GM18519 (cell line): ENCODE measurements around the gene NDUFV2.

Experiments
- ATAC-seq: cut with Tn5 transposase; IDR thresholded peaks from one replicate; pipeline ENCODE4 v1.9.1; 2021; ENCODE audit warnings: mild to moderate bottlenecking, moderate library complexity; ENCODE audit not compliant: unreplicated experiment, low FRiP score

NDUFV2 gene

GRCh38 chr18:9113468-9114149, 11.1 kb downstream of the NDUFV2 start:
- ATAC-seq = no peak

GRCh38 chr18:9115984-9116383, 13.5 kb downstream of the NDUFV2 start:
- no peak for ATAC-seq

GRCh38 chr18:9117980-9118841, 15.7 kb downstream of the NDUFV2 start:
- no peak for ATAC-seq

- no peak for ATAC-seq
Measured at GRCh38 chr18:9120796-9121195, 18.3 kb downstream of the NDUFV2 start.

GRCh38 chr18:9123520-9123919, 21.0 kb downstream of the NDUFV2 start:
- no peak for ATAC-seq

GRCh38 chr18:9124824-9125223, 22.3 kb downstream of the NDUFV2 start:
- ATAC-seq = no peak

- no peak for ATAC-seq
Measured at GRCh38 chr18:9126337-9126736, 23.8 kb downstream of the NDUFV2 start.

- no peak for ATAC-seq
Measured at GRCh38 chr18:9130195-9130594, 27.7 kb downstream of the NDUFV2 start.

GRCh38 chr18:9130806-9131205, 28.3 kb downstream of the NDUFV2 start:
- no peak for ATAC-seq

GRCh38 chr18:9132628-9133027, 30.1 kb downstream of the NDUFV2 start:
- no peak for ATAC-seq

- ATAC-seq = no peak
Measured at GRCh38 chr18:9133225-9133624, 30.7 kb downstream of the NDUFV2 start.

- no peak for ATAC-seq
Measured at GRCh38 chr18:9135081-9135911, 32.8 kb downstream of the NDUFV2 start.

- ATAC-seq = peak; percentile 2
Measured at GRCh38 chr18:9135912-9136314, 33.4 kb downstream of the NDUFV2 start.

GRCh38 chr18:9136315-9137155, 34.0 kb downstream of the NDUFV2 start, which contains the start of gene ANKRD12:
Gene ANKRD12, plus strand, starts transcription at chr18:9136781. Its CDS starts 45,652 bp downstream, at chr18:9182433.
- peak; percentile 71 for ATAC-seq

- ATAC-seq = peak; percentile 27
Measured at GRCh38 chr18:9137168-9138066, 34.9 kb downstream of the NDUFV2 start.

- ATAC-seq = no peak
Measured at GRCh38 chr18:9139400-9140039, 37.0 kb downstream of the NDUFV2 start.

- ATAC-seq = no peak
Measured at GRCh38 chr18:9140381-9140780, 37.9 kb downstream of the NDUFV2 start.

- no peak for ATAC-seq
Measured at GRCh38 chr18:9140984-9141383, 38.5 kb downstream of the NDUFV2 start.
